Fibroblast of pulmonary artery (primary cell): ENCODE data around the gene BFSP2.
"Not testable (repeated sequence)": the region's sequence is repeated elsewhere in the genome, so short reads cannot be mapped to it uniquely, and the experiment has no call there.

Source experiments
- DNase-seq: peaks from one replicate; pipeline ENCODE4 v3.0.0-alpha.2; 2010; ENCODE audit warnings: low read depth
- H3K4me3 ChIP-seq: replicated peaks from 2 replicates; pipeline ENCODE4 v1.5.1; 2011; ENCODE audit warnings: low read depth, mild to moderate bottlenecking, control low read depth, low read length, moderate library complexity
- CTCF ChIP-seq: IDR thresholded peaks from 2 replicates; pipeline ENCODE4 v1.5.1; 2011; ENCODE audit warnings: mild to moderate bottlenecking, control low read depth, low read length, inconsistent platforms; ENCODE audit errors: missing control alignments

Gene BFSP2

GRCh38 chr3:133521946-133522345, 122.1 kb downstream of the BFSP2 start:
- DNase-seq: no peak
- no peak overlapping the region for H3K4me3 ChIP-seq
- no peak for TF ChIP-seq CTCF

GRCh38 chr3:133523758-133524157, 123.9 kb downstream of the BFSP2 start:
- not testable (repeated sequence) for H3K4me3 ChIP-seq, DNase-seq
